Measurements from ENCODE around the gene ZC3H12C. TPM values are rescaled to one million over a fixed set of nuclear protein-coding genes. Genes with fewer than 3 reads are reported as not detected.
A peak's percentile ranks its signal among the peaks of the same experiment; 100 is the strongest.

Gene ZC3H12C
- total RNA-seq (1 to 10 TPM; 1.5 to 1.9 TPM), polyA plus RNA-seq (not detected)

GRCh38 chr11:110092515-110093406 is at the start of gene ZC3H12C:
ZC3H12C (plus strand) TSS chr11:110093392; CDS start chr11:110093412, 20 bp downstream.
- ChIA-PET POLR2A (no interaction called here), CTCF (no interaction called here)
- no peak for DNase-seq
- Histone ChIP-seq H3K9me3 (ENCODE audit: low read length) (no peaks in the 10 kb centered on the region), H3K27me3 (ENCODE audit: insufficient read depth, low read length, poor library complexity, severe bottlenecking) (peaks cover 13% of the 10 kb centered on the region), H3K36me3 (ENCODE audit: insufficient read depth, low read length) (no peaks in the 10 kb centered on the region), H3K4me3 (ENCODE audit: low read length) (no peak within 1 kb of the TSS), H3K27ac (ENCODE audit: low read depth, low read length) (no peak within 1 kb of the TSS), H3K4me1 (ENCODE audit: insufficient read depth, low read length) (peaks cover 3% of the 10 kb centered on the region)
- Mint-ChIP-seq H3K4me1 (peaks cover 8 to 14% (median 11%) of the 10 kb centered on the region in 3 donors), H3K4me3 (peak within 1 kb of the TSS; percentile 44 to 87 (median 78)), H3K27me3 (peaks cover 40 to 47% of the 10 kb centered on the region in 2 donors), H3K36me3 (no peaks in the 10 kb centered on the region), H3K27ac (peak within 1 kb of the TSS in 1 of 8 donors; percentile 47), H3K9me3 (no peaks in the 10 kb centered on the region)

DNA sequence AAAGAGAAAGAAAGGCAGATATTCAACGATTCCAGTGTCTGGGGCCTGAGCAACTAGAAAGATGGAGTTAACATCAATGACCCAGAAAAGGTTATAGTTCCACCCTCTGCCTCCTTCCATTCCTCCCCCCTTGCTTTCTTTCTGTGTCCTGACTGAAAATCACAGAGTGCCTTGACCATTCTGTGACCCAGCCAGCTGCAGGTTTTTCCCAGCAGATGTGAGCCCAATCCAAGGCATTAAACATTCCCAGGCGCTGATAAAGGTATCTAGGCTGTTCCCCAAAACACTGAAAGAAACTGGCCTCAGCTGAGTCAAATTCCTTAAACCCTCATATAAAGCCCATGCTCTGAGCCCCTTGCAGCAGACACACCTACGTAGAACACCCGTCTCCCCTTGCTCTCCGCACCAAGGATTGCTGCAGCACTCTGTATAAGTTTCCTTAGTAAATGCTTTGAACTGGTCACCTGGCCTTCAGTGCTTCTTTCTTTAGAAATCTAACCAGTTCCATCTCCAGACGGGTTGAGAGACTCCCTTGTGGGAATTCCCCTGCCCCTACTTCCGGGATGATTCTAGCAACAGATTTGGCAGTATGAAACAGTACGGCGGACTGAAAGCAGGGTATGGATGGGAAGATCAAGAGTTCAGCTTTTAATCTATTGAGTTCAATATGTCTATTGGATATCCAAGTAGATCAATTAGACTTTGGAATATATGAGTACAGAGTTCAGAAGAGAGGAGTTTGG is 48.8 kb upstream of the ZC3H12C start:
- H3K27ac Mint-ChIP-seq: no peak overlapping the region
- CTCF ChIA-PET: no interaction called here
- no peak overlapping the region for H3K4me3 Mint-ChIP-seq

GRCh38 chr11:110046775-110047380 is 46.3 kb upstream of the ZC3H12C start:
- H3K27me3 ChIP-seq (ENCODE audit: insufficient read depth, low read length, poor library complexity, severe bottlenecking): no peaks in the 10 kb centered on the region
- Mint-ChIP-seq H3K4me1 (no peaks in the 10 kb centered on the region), H3K9me3 (peaks cover 0 to 6% (median 0%) of the 10 kb centered on the region in 5 donors), H3K36me3 (peaks cover 0 to 3% (median 0%) of the 10 kb centered on the region in 3 donors), H3K27ac (no peak overlapping the region), H3K27me3 (peaks cover 0 to 6% of the 10 kb centered on the region in 2 donors), H3K4me3 (no peak overlapping the region)
- no peaks in the 10 kb centered on the region for H3K36me3 ChIP-seq (ENCODE audit: insufficient read depth, low read length)
- ChIA-PET POLR2A (no interaction called here), CTCF (no interaction called here)
- no peak overlapping the region for H3K4me3 ChIP-seq (ENCODE audit: low read length)
- H3K27ac ChIP-seq (ENCODE audit: low read depth, low read length): no peak overlapping the region
- DNase-seq: no peak
- H3K9me3 ChIP-seq (ENCODE audit: low read length): no peaks in the 10 kb centered on the region
- no peaks in the 10 kb centered on the region for H3K4me1 ChIP-seq (ENCODE audit: insufficient read depth, low read length)

More for the DNA sequence above, 48.8 kb upstream of the ZC3H12C start:
- Mint-ChIP-seq H3K4me1 (no peaks in the 10 kb centered on the region), H3K9me3 (no peaks in the 10 kb centered on the region), H3K27me3 (peaks cover 4 to 14% of the 10 kb centered on the region in 2 donors), H3K36me3 (peaks cover 0 to 3% (median 0%) of the 10 kb centered on the region in 3 donors)
- no peaks in the 10 kb centered on the region for H3K4me1 ChIP-seq (ENCODE audit: insufficient read depth, low read length)
- H3K4me3 ChIP-seq (ENCODE audit: low read length): no peak overlapping the region
- no peak overlapping the region for H3K27ac ChIP-seq (ENCODE audit: low read depth, low read length)
- no peak for DNase-seq
- POLR2A ChIA-PET: no interaction called here
- H3K36me3 ChIP-seq (ENCODE audit: insufficient read depth, low read length): no peaks in the 10 kb centered on the region
- no peaks in the 10 kb centered on the region for H3K9me3 ChIP-seq (ENCODE audit: low read length)
- H3K27me3 ChIP-seq (ENCODE audit: insufficient read depth, low read length, poor library complexity, severe bottlenecking): no peaks in the 10 kb centered on the region

DNA sequence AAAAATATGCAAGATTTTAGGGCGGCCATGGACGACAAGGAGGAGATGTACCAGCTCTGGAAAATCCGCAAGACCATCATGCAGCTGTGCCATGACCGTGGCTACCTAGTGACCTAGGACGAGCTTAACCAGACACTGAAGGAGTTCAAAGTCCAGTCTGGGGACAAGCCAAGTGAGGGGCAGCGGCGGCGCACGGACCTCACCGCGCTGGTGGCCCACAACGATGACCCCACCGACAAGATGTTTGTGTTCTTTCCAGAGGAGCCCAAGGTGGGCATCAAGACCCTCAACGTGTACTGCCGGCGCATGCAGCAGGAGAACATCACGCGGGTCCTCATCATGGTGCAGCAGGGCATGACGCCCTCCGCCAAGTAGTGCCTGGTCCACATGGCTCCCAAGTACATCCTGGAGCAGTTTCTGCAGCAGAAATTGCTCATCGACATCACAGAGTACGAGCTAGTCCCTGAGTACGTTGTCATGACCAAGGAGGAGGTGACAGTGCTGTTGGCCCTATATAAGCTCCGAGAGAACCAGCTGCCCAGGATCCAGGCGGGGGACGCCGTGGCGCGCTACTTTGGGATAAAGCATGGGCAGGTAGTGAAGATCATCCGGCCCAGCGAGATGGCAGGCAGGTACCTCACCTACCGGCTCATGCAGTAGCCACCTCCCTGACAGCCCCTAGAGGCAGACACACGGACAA is 43.5 kb upstream of the ZC3H12C start:
- H3K36me3 ChIP-seq (ENCODE audit: insufficient read depth, low read length): no peaks in the 10 kb centered on the region
- H3K4me3 ChIP-seq (ENCODE audit: low read length): no peak overlapping the region
- no peak overlapping the region for H3K27ac ChIP-seq (ENCODE audit: low read depth, low read length)
- Mint-ChIP-seq H3K36me3 (no peaks in the 10 kb centered on the region), H3K9me3 (peaks cover 17 to 25% (median 21%) of the 10 kb centered on the region in 5 donors), H3K4me1 (no peaks in the 10 kb centered on the region), H3K27me3 (peaks cover 0 to 2% of the 10 kb centered on the region in 2 donors), H3K4me3 (no peak overlapping the region), H3K27ac (no peak overlapping the region)
- ChIA-PET CTCF (no interaction called here), POLR2A (no interaction called here)
- no peaks in the 10 kb centered on the region for H3K9me3 ChIP-seq (ENCODE audit: low read length)
- H3K27me3 ChIP-seq (ENCODE audit: insufficient read depth, low read length, poor library complexity, severe bottlenecking): no peaks in the 10 kb centered on the region
- no peak for DNase-seq
- no peaks in the 10 kb centered on the region for H3K4me1 ChIP-seq (ENCODE audit: insufficient read depth, low read length)

DNA sequence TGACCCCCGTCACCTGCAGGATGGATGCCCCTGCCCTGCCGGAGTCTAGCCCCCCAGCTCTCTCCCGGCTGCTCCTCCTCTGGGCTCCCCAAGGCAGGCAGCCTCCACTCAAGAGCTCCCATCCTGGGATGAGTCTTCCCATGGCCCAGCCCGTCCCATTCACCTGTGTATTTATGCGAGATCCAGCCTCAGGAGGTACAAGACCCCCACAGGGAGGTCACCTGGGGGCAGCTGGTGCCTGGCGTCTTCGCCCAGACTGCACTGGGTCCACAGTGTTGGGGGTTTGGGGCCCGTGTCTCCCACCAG is 43.0 kb upstream of the ZC3H12C start:
- no peaks in the 10 kb centered on the region for H3K36me3 ChIP-seq (ENCODE audit: insufficient read depth, low read length)
- no peaks in the 10 kb centered on the region for H3K4me1 Mint-ChIP-seq
- no peak overlapping the region for H3K27ac Mint-ChIP-seq
- no peaks in the 10 kb centered on the region for H3K27me3 ChIP-seq (ENCODE audit: insufficient read depth, low read length, poor library complexity, severe bottlenecking)
- CTCF ChIA-PET: no interaction called here
- no peak overlapping the region for H3K4me3 Mint-ChIP-seq
- POLR2A ChIA-PET: no interaction called here
- no peaks in the 10 kb centered on the region for H3K9me3 ChIP-seq (ENCODE audit: low read length)
- H3K27me3 Mint-ChIP-seq: peaks cover 0 to 2% of the 10 kb centered on the region in 2 donors
- no peak overlapping the region for H3K4me3 ChIP-seq (ENCODE audit: low read length)
- no peak for DNase-seq
- H3K4me1 ChIP-seq (ENCODE audit: insufficient read depth, low read length): no peaks in the 10 kb centered on the region
- H3K27ac ChIP-seq (ENCODE audit: low read depth, low read length): no peak overlapping the region
- H3K36me3 Mint-ChIP-seq: no peaks in the 10 kb centered on the region
- peaks cover 17 to 25% (median 21%) of the 10 kb centered on the region in 5 donors for H3K9me3 Mint-ChIP-seq

DNA sequence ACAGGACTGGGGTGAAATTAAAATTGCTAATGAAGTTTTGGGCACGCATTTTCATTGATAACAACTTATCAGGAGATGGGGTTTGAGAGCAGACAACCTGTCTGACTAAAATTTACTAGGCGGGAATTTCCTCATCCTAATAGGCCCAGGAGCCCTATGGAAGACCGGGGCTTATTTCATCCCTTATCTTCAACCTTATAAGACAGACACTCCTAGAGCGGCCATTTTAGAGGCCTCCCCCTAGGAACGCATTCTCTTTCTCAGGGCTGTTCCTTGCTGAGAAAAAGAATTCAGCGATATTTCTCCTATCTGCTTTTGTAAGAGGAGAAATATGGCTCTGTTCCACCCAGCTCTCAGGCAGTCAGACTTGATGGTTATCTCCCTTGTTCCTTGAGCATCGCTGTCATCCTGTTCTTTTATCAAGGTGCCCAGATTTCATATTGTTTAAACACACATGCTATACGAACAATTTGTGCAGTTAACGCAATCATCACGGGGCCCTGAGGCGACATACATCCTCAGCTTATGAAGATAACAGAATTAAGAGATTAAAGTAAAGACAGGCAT is 39.3 kb upstream of the ZC3H12C start:
- ChIA-PET CTCF (no interaction called here), POLR2A (no interaction called here)
- Mint-ChIP-seq H3K4me1 (no peaks in the 10 kb centered on the region), H3K9me3 (peaks cover 17 to 25% (median 21%) of the 10 kb centered on the region in 5 donors), H3K27me3 (peaks cover 0 to 3% of the 10 kb centered on the region in 2 donors), H3K36me3 (no peaks in the 10 kb centered on the region), H3K4me3 (no peak overlapping the region), H3K27ac (no peak overlapping the region)
- DNase-seq: no peak
- no peak overlapping the region for H3K27ac ChIP-seq (ENCODE audit: low read depth, low read length)
- H3K9me3 ChIP-seq (ENCODE audit: low read length): no peaks in the 10 kb centered on the region
- H3K4me1 ChIP-seq (ENCODE audit: insufficient read depth, low read length): no peaks in the 10 kb centered on the region
- no peak overlapping the region for H3K4me3 ChIP-seq (ENCODE audit: low read length)
- no peaks in the 10 kb centered on the region for H3K36me3 ChIP-seq (ENCODE audit: insufficient read depth, low read length)
- no peaks in the 10 kb centered on the region for H3K27me3 ChIP-seq (ENCODE audit: insufficient read depth, low read length, poor library complexity, severe bottlenecking)

GRCh38 chr11:110056956-110057355 is 36.2 kb upstream of the ZC3H12C start:
- no peaks in the 10 kb centered on the region for H3K4me1 ChIP-seq (ENCODE audit: insufficient read depth, low read length)
- Mint-ChIP-seq H3K4me1 (no peaks in the 10 kb centered on the region), H3K27ac (no peak overlapping the region), H3K9me3 (peaks cover 15 to 21% (median 19%) of the 10 kb centered on the region in 5 donors), H3K36me3 (peaks cover 0 to 2% (median 0%) of the 10 kb centered on the region in 3 donors), H3K4me3 (no peak overlapping the region), H3K27me3 (peaks cover 4 to 13% of the 10 kb centered on the region in 2 donors)
- ChIA-PET CTCF (no interaction called here), POLR2A (no interaction called here)
- no peaks in the 10 kb centered on the region for H3K36me3 ChIP-seq (ENCODE audit: insufficient read depth, low read length)
- H3K4me3 ChIP-seq (ENCODE audit: low read length): no peak overlapping the region
- H3K27me3 ChIP-seq (ENCODE audit: insufficient read depth, low read length, poor library complexity, severe bottlenecking): no peaks in the 10 kb centered on the region
- H3K9me3 ChIP-seq (ENCODE audit: low read length): no peaks in the 10 kb centered on the region
- DNase-seq: no peak
- H3K27ac ChIP-seq (ENCODE audit: low read depth, low read length): no peak overlapping the region

Data from CD8-positive, alpha-beta memory T cell (primary cell).